Trophoblast cell (in vitro differentiated cells and primary cell): ENCODE results near the gene PDE6D.

Experiments used
- DNase-seq, 2 donors: peaks; one replicate each; pipeline ENCODE4 v3.0.0-alpha.2; 2016
- H2AFZ ChIP-seq: 2 replicates; pipeline ENCODE4 v1.6.1; 2013; ENCODE audit warnings: low read length, moderate library complexity, mild to moderate bottlenecking; ENCODE audit not compliant: insufficient read depth, poor library complexity
- H2AK5ac ChIP-seq: 2 replicates; pipeline ENCODE4 v1.6.1; 2013; ENCODE audit warnings: mild to moderate bottlenecking, low read length
- H2BK120ac ChIP-seq: 2 replicates; pipeline ENCODE4 v1.6.1; 2013; ENCODE audit warnings: low read length, mild to moderate bottlenecking, moderate library complexity; ENCODE audit not compliant: insufficient read depth, poor library complexity
- H2BK12ac ChIP-seq: 2 replicates; pipeline ENCODE4 v1.6.1; 2013; ENCODE audit warnings: mild to moderate bottlenecking, low read length, moderate library complexity
- H2BK5ac ChIP-seq: 2 replicates; pipeline ENCODE4 v1.6.1; 2013; ENCODE audit warnings: low read length, low read depth, moderate library complexity, mild to moderate bottlenecking; ENCODE audit not compliant: poor library complexity
- H3K14ac ChIP-seq: 2 replicates; pipeline ENCODE4 v1.6.1; 2013; ENCODE audit warnings: mild to moderate bottlenecking, low read length
- H3K18ac ChIP-seq: 2 replicates; pipeline ENCODE4 v1.6.1; 2013; ENCODE audit warnings: mild to moderate bottlenecking, low read length
- H3K23ac ChIP-seq: 2 replicates; pipeline ENCODE4 v1.6.1; 2013; ENCODE audit warnings: low read length
- H3K27ac ChIP-seq: 2 replicates; pipeline ENCODE4 v1.5.1; 2013; ENCODE audit warnings: low read depth, mild to moderate bottlenecking, inconsistent platforms, low read length, moderate library complexity
- H3K27me3 ChIP-seq: 2 replicates; pipeline ENCODE4 v1.6.1; 2013; ENCODE audit warnings: inconsistent platforms, mild to moderate bottlenecking, low read length, moderate library complexity; ENCODE audit not compliant: insufficient read depth
- H3K36me3 ChIP-seq, 2 experiments: 1 replicate in 1 of 2; 2 replicates in 1 of 2; pipeline ENCODE4 v1.6.1; 2013; ENCODE audit warnings: low read length in 2 of 2, mild to moderate bottlenecking in 2 of 2, moderate library complexity in 1 of 2; ENCODE audit not compliant: insufficient read depth in 2 of 2, control insufficient read depth in 1 of 2
- H3K4ac ChIP-seq: 2 replicates; pipeline ENCODE4 v1.6.1; 2013; ENCODE audit warnings: low read depth, mild to moderate bottlenecking, low read length, moderate library complexity
- H3K4me1 ChIP-seq, 2 experiments: 1 replicate in 1 of 2; 2 replicates in 1 of 2; pipeline ENCODE4 v1.6.1; 2013; ENCODE audit warnings: low read length in 2 of 2, mild to moderate bottlenecking in 2 of 2, moderate library complexity in 1 of 2; ENCODE audit not compliant: insufficient read depth in 2 of 2, control insufficient read depth in 1 of 2
- H3K4me2 ChIP-seq: 2 replicates; pipeline ENCODE4 v1.6.1; 2013; ENCODE audit warnings: inconsistent platforms, mild to moderate bottlenecking, low read length, moderate library complexity
- H3K4me3 ChIP-seq: 2 replicates; pipeline ENCODE4 v1.5.1; 2013; ENCODE audit warnings: mild to moderate bottlenecking, low read depth, low read length, inconsistent platforms
- H3K79me1 ChIP-seq: one replicate; pipeline ENCODE4 v1.6.1; 2013; ENCODE audit warnings: low read length
- H3K79me2 ChIP-seq: 2 replicates; pipeline ENCODE4 v1.6.1; 2013; ENCODE audit warnings: low read length, mild to moderate bottlenecking; ENCODE audit not compliant: control insufficient read depth, insufficient read depth, poor library complexity
- H3K9ac ChIP-seq: 2 replicates; pipeline ENCODE4 v1.6.1; 2013; ENCODE audit warnings: mild to moderate bottlenecking, low read length
- H3K9me3 ChIP-seq: 2 replicates; pipeline ENCODE4 v1.6.1; 2013; ENCODE audit warnings: low read depth, mild to moderate bottlenecking, control low read depth, inconsistent platforms, low read length; ENCODE audit not compliant: insufficient read depth
- H4K12ac ChIP-seq: 2 replicates; pipeline ENCODE4 v1.6.1; 2013; ENCODE audit warnings: low read depth, mild to moderate bottlenecking, low read length, moderate library complexity
- H4K8ac ChIP-seq: 2 replicates; pipeline ENCODE4 v1.6.1; 2013; ENCODE audit warnings: low read depth, mild to moderate bottlenecking, low read length, moderate library complexity
- H4K91ac ChIP-seq: one replicate; pipeline ENCODE4 v1.6.1; 2013; ENCODE audit warnings: low read depth, mild to moderate bottlenecking, low read length, moderate library complexity
- WGBS: extraction: QIAGEN DNeasy Blood & Tissue Kit; methylation state at CpG from one replicate; pipeline ENCODE4 v1.1.7; 2013; ENCODE audit warnings: missing lambda C conversion rate; ENCODE audit not compliant: insufficient read length, insufficient coverage; ENCODE audit errors: extremely low coverage; 5-methylcytosine and 5-hydroxymethylcytosine counted together

PDE6D gene

DNA sequence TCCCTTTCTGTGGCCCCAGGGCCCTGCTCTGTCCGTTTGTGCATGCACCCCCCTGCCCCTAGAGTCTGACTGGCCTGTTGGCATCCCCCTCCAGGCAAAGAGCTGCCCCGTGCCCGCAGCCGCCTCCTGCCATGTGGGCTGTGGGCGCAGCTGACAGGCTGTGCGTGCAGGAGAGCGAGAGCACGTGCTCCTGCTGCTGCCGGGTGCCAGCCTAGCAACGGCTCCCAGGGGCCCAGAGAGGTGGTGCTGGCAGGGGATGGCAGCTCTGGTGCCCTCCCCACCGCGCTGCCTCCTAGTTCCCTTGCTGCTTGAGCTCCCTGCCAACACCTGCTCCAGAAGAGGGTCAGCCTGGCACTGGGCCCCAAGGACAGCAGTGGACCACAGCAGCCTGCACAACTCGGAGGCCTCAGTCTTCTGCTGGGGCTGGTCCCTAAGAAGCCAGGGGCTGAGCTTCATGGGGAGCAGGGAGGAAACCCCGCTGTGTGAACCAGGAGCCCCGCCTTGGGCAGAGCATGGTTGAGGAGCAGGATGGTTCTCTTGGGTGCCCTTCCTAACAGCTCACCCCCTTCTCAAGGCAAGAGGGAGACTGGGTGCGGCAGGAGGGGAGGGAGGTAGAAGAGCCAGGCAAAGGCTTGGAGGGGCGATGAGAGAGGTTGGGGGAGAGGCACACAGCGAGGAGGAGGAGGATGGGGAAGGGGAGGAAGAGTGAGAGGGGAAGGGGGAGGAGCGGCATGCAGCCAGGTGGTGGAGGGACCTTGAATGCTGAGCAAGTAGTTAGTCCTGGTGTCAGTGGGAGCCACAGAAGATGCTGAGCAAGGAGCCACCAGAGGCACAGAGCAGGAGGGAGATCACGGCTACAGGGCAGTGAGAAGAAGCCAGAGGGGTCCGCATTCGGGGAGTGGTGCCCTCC is 96.5 kb downstream of the PDE6D start:
- no peak for DNase-seq
- H3K36me3 ChIP-seq: no peaks in the 10 kb centered on the region

DNA sequence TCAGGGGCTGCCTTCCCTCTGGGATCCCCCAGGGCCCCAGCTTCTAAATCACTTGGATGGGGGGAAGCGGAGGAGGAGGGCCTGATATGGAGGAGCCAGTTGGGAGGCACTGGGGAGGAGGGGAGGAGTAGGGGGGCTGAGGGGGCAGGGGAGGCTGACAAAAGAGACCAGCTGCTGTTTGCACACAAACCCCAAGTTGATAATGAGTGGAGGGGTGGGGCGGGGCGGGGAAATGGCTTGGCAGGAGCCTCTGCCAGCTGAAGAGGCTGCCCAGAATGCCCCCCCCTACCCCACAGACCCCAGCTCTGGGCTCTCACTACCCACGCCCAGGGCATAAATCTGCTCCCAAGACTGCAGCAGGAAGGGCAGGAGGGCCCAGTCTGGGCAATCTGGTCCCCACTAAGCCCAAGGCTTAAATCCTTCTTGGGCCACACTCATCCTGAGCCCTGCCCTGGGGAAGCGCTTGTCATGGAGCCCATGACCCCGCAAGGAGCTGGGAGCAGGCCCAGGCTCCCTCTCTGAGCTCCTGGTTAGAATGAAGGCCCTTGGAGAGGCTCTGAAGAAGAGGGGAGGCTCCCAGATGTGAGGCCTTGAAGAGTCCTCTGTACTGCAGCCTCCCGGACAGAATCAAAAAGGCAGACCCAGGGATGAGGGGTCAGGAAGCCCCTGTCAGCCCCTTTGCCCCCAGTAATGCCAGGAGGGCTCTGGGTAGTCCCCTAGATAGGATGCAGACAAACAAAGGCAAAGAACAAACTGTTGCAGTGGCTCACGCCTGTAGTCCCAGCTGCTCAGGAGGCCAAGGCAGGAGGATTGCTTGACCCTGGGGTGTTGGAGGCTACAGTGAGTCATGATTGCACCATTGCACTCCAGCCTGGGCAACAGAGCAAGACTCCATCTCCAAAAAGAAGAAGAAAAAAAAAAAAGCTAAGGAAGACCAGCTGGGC is 97.5 kb downstream of the PDE6D start:
- H3K4ac ChIP-seq: no peak overlapping the region
- no peak overlapping the region for H3K9ac ChIP-seq
- no peak overlapping the region for H4K91ac ChIP-seq
- no peak overlapping the region for H4K8ac ChIP-seq
- DNase-seq: peak in 1 of 2 donors; percentile 61
- no CpG with 5 or more reads among the region's 8 CpGs for WGBS
- H2BK5ac ChIP-seq: no peak overlapping the region
- no peak overlapping the region for H3K4me2 ChIP-seq
- H3K18ac ChIP-seq: no peak overlapping the region
- H3K4me1 ChIP-seq: peaks cover 13 to 16% of the 10 kb centered on the region in 2 experiments
- H4K12ac ChIP-seq: no peak overlapping the region
- H2AK5ac ChIP-seq: no peak overlapping the region
- H3K23ac ChIP-seq: no peak overlapping the region
- H3K14ac ChIP-seq: no peak overlapping the region
- H3K27ac ChIP-seq: no peak overlapping the region
- no peak overlapping the region for H3K4me3 ChIP-seq
- H3K9me3 ChIP-seq: peaks cover 2% of the 10 kb centered on the region
- H2BK120ac ChIP-seq: no peak overlapping the region
- no peak overlapping the region for H2AFZ ChIP-seq
- no peak overlapping the region for H2BK12ac ChIP-seq
- no peaks in the 10 kb centered on the region for H3K36me3 ChIP-seq
- peaks cover 9% of the 10 kb centered on the region for H3K79me2 ChIP-seq
- H3K27me3 ChIP-seq: no peaks in the 10 kb centered on the region
- H3K79me1 ChIP-seq: peaks cover 20% of the 10 kb centered on the region

More for the DNA sequence above, 96.5 kb downstream of the PDE6D start:
- Histone ChIP-seq H2BK120ac (no peak overlapping the region), H3K4me2 (no peak overlapping the region), H2AK5ac (no peak overlapping the region), H3K9ac (no peak overlapping the region), H2BK5ac (no peak overlapping the region), H4K12ac (no peak overlapping the region), H2BK12ac (no peak overlapping the region), H3K14ac (no peak overlapping the region), H3K79me1 (peaks cover 20% of the 10 kb centered on the region), H4K91ac (no peak overlapping the region), H4K8ac (no peak overlapping the region), H3K4me1 (peaks cover 13 to 16% of the 10 kb centered on the region in 2 experiments), H2AFZ (no peak overlapping the region), H3K79me2 (peaks cover 9% of the 10 kb centered on the region), H3K27me3 (no peaks in the 10 kb centered on the region), H3K23ac (no peak overlapping the region), H3K4ac (no peak overlapping the region), H3K27ac (no peak overlapping the region), H3K9me3 (peaks cover 2% of the 10 kb centered on the region), H3K18ac (no peak overlapping the region), H3K4me3 (no peak overlapping the region)
- no CpG with 5 or more reads among the region's 22 CpGs for WGBS

DNA sequence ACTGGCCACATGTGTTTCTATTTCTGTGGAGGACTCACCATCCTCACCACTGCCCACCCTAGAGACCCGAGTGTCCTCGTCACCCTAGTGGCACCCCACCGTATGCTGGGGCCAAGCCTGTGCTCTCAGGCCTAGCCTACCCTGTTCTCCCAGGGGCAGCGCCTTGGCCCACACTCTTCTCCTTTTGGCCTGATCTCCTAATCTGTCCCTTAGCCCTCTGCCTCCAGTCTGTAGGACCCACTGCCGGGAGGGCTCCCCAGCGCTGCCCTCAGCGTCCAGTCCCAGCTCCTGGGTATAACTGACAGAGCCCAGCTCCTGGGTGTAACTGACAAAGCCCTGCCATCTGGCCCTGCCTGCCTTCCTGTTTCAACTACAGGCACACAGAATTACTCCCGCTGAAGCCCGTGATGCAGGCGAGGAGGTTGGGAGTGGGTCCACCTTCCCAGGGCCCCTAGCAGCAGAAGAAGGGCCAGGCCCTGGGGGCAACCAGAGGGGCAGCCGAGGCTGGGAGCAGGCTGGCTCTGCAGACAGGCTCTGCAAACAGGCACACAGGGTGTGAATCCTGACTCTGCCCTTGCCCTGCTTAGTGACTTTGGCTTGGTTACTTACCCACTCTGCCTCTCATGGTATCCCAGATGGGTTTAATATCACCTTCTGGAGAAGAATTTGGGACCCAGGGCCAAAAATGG is 98.3 kb downstream of the PDE6D start:
- Histone ChIP-seq H2BK120ac (no peak overlapping the region), H3K14ac (no peak overlapping the region), H2AK5ac (no peak overlapping the region), H4K91ac (peak overlapping the region; percentile 32), H2BK5ac (no peak overlapping the region), H4K12ac (no peak overlapping the region), H3K79me2 (peaks cover 9% of the 10 kb centered on the region), H3K79me1 (peaks cover 20% of the 10 kb centered on the region), H2AFZ (no peak overlapping the region), H3K4me2 (no peak overlapping the region), H3K27me3 (no peaks in the 10 kb centered on the region), H3K4me1 (peaks cover 13 to 16% of the 10 kb centered on the region in 2 experiments), H3K18ac (no peak overlapping the region), H4K8ac (no peak overlapping the region), H3K27ac (no peak overlapping the region), H3K9ac (no peak overlapping the region), H2BK12ac (no peak overlapping the region), H3K4me3 (no peak overlapping the region), H3K4ac (no peak overlapping the region), H3K9me3 (peaks cover 2% of the 10 kb centered on the region), H3K36me3 (no peaks in the 10 kb centered on the region), H3K23ac (no peak overlapping the region)
- no peak for DNase-seq
- no CpG with 5 or more reads among the region's 11 CpGs for WGBS
